Esophagus muscularis mucosa (tissue), 4 donors: ENCODE data around the gene C3orf22. TPM values are rescaled to one million over a fixed set of nuclear protein-coding genes. Genes with fewer than 3 reads are reported as not detected.
A peak's percentile ranks its signal among the peaks of the same experiment; 100 is the strongest.

Experiments
- DNase-seq: peaks from one replicate; pipeline ENCODE4 v3.0.0-alpha.2; 2017; ENCODE audit errors: extremely low spot score
- H3K27ac ChIP-seq, 4 donors: fragments of 200-600 bp; sonication (generic); replicated peaks in 1 of 4; 1 replicate in 3 of 4; 2 replicates in 1 of 4; pipeline ENCODE4 v1.5.1; 2016 to 2019; ENCODE audit warnings: mild to moderate bottlenecking in 1 of 4
- H3K27me3 ChIP-seq, 4 donors: fragments of 200-600 bp; sonication (generic); one replicate each; pipeline versions ENCODE4 v1.5.1 to v1.6.0; 2016 to 2019
- H3K36me3 ChIP-seq, 4 donors: fragments of 200-600 bp; sonication (generic); one replicate each; pipeline ENCODE4 v1.5.1; 2016 to 2019
- H3K4me1 ChIP-seq, 4 donors: fragments of 200-600 bp; sonication (generic); one replicate each; pipeline ENCODE4 v1.5.1; 2016 to 2019
- H3K4me3 ChIP-seq, 4 donors: fragments of 200-600 bp; sonication (generic); 1 replicate in 2 of 4; 2 replicates in 2 of 4; pipeline ENCODE4 v1.5.1; 2016 to 2019; ENCODE audit warnings: mild to moderate bottlenecking in 4 of 4, moderate library complexity in 1 of 4
- H3K9me3 ChIP-seq, 4 donors: fragments of 200-600 bp; sonication (generic); 1 replicate in 3 of 4; 2 replicates in 1 of 4; pipeline ENCODE4 v1.5.1; 2016 to 2019
- EP300 ChIP-seq: sonication (generic); formaldehyde crosslinking; IDR thresholded peaks from one replicate; pipeline ENCODE4 v1.6.1; 2017; ENCODE audit warnings: antibody characterized with exemption
- POLR2A ChIP-seq: fragments of 450-650 bp; IDR thresholded peaks from one replicate; pipeline ENCODE4 v1.6.1; 2017; ENCODE audit warnings: antibody characterized with exemption, moderate library complexity, mild to moderate bottlenecking, low read depth
- POLR2AphosphoS5 ChIP-seq, 2 donors: sonication (generic); formaldehyde crosslinking; IDR thresholded peaks; one replicate each; pipeline ENCODE4 v1.6.1; 2017; ENCODE audit warnings: antibody characterized with exemption in 2 of 2
- WGBS: methylation state at CpG from one replicate; pipeline ENCODE4 v1.1.5; 2018; 5-methylcytosine and 5-hydroxymethylcytosine counted together
- intact Hi-C: fragments of 100-400 bp; cut with DNase I; formaldehyde crosslinking; loops from one replicate; pipeline ENCODE4 v1.15.1; 2023
- total RNA-seq, 4 donors: library from RNA; depleted of rRNA; stranded (reverse); fragments of >200 nt; gene quantifications; one replicate each; pipeline versions ENCODE4 v1.1.0 to v1.2.1, GENCODE V29; 2016
- TF ChIP-seq, protein P1 (sequence below), 3 experiments: fragments of 200-600 bp in 2 of 3; fragments of 450-650 bp in 1 of 3; sonication (generic) in 2 of 3; IDR thresholded peaks; one replicate each; pipeline ENCODE4 v1.5.1; 2017 to 2019; ENCODE audit warnings: antibody characterized with exemption in 3 of 3, mild to moderate bottlenecking in 2 of 3, moderate library complexity in 1 of 3

The C3orf22 gene
- total RNA-seq, 4 donors from 2014 or later, result not detected

DNA sequence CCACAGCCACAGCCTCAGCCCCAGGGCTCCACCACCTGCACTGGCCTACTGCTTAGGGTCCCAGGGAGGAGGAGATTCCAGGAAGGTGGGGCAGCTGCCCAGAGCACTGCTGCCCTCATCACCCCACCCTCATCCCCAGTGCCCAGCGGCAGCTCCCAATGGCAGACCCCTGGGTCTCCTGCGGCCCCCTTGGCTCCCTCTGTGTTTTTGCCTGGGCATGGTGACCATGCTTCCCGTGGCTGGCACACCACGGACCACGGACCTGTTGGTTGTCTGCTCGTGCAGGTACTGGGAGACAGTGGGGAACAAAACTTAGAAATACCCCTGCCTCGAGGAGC is 32.1 kb downstream of the C3orf22 start:
- Histone ChIP-seq H3K4me1 (peaks cover 3 to 23% (median 18%) of the 10 kb centered on the region in 4 donors), H3K9me3 (no peaks in the 10 kb centered on the region), H3K27ac (no peak overlapping the region), H3K27me3 (peaks cover 0 to 38% (median 8%) of the 10 kb centered on the region in 4 donors), H3K4me3 (no peak overlapping the region), H3K36me3 (no peaks in the 10 kb centered on the region)
- TF ChIP-seq EP300 (no peak), POLR2AphosphoS5 (IDR thresholded peaks at IDR 0.05) (no peak), POLR2A (no peak)
- TF ChIP-seq, protein P1, sequence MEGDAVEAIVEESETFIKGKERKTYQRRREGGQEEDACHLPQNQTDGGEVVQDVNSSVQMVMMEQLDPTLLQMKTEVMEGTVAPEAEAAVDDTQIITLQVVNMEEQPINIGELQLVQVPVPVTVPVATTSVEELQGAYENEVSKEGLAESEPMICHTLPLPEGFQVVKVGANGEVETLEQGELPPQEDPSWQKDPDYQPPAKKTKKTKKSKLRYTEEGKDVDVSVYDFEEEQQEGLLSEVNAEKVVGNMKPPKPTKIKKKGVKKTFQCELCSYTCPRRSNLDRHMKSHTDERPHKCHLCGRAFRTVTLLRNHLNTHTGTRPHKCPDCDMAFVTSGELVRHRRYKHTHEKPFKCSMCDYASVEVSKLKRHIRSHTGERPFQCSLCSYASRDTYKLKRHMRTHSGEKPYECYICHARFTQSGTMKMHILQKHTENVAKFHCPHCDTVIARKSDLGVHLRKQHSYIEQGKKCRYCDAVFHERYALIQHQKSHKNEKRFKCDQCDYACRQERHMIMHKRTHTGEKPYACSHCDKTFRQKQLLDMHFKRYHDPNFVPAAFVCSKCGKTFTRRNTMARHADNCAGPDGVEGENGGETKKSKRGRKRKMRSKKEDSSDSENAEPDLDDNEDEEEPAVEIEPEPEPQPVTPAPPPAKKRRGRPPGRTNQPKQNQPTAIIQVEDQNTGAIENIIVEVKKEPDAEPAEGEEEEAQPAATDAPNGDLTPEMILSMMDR (IDR thresholded peaks at IDR 0.05), result no peak
- no peak for DNase-seq
- 79% methylated on average over 6 of the region's 7 CpGs for WGBS
- intact Hi-C loops, result no loop called here

DNA sequence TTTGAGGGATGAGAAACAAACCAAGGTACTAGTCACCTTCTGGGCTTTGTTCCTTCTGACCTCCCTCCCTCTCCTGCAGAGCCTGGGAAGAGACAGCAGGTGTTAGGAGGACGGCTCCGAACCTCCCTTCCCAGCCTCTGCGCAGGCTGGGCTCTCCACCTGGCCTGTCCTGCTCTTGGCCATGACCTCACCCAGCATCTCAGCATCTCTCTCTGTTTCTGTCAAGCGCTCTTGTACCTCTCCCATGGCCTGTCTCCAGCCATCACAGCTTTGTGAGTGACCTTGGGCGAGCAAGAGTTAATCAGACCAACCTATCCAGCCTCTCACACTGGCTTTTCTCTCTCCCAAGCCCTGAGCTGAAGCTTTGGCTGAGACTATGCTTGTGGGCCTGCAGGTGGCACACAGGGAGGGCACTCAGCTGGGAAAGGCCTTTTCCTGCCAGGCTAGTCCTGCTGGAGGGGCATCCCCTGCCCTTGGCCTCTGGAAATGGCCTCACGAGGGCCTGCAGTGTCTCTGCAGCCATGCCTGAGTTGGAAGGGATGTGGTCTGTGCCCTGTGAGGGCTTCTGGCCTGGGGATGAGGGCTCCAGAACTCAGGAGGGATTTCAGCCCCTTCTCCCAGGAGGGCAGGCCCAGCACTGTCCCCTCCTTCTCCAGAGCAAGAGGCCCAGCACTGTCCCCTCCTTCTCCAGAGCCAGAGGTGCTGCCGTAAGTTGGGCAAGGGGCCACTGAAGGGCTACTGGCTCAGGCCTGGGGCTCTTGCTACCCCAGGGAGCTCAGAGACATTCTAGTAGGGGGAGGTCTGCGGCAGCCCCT is 32.7 kb downstream of the C3orf22 start:
- Histone ChIP-seq H3K4me1 (peaks cover 3 to 23% (median 18%) of the 10 kb centered on the region in 4 donors), H3K27me3 (peaks cover 0 to 38% (median 8%) of the 10 kb centered on the region in 4 donors), H3K27ac (no peak overlapping the region), H3K4me3 (no peak overlapping the region), H3K9me3 (no peaks in the 10 kb centered on the region), H3K36me3 (no peaks in the 10 kb centered on the region)
- no peak for TF ChIP-seq POLR2AphosphoS5 (IDR thresholded peaks at IDR 0.05)
- no peak for TF ChIP-seq POLR2A
- TF ChIP-seq EP300, result no peak
- TF ChIP-seq, protein P1 (IDR thresholded peaks at IDR 0.05), result no peak
- 95% methylated on average over 6 of the region's 8 CpGs for WGBS
- no peak for DNase-seq
- intact Hi-C loops, result no loop called here

DNA sequence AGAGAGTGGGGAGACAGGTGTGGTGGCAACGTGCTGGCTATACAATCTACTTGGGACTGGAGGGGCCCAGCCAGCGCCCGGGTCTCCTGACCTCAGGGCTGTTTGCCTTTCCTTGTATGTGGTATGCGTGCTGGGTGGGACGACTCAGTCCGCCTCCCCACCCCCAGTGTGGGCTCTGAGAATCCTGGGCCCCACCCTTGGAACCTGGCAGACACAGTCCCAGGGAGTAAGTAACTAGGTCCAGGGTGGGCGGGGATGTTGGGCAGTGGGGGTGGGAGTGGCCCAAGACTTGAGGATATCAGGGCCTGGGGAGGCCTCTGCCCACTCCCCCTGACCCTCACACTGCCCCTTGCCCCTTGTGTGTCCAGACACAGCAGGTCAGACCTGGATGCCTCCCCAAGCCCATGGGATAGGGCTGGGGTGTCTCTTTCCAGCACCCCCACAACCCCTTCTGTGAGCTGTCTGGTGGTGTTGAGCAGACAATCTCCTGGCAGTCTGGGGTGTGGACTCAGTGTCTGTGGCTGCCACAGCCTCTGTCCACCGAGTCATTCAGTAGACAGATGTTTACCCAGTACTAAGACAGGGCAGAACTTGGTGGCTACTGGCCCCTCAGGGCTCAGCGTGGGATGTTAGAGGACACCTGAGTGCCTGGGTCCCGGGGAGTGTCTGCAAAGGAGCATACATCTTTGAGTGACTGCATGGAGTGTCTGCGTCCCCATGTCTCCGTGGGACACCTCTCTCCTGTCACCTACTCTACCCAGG is 33.5 kb downstream of the C3orf22 start:
- H3K27me3 ChIP-seq, result peaks cover 0 to 38% (median 8%) of the 10 kb centered on the region in 4 donors
- no peak for DNase-seq
- intact Hi-C loops, result no loop called here
- H3K36me3 ChIP-seq, result no peaks in the 10 kb centered on the region
- no peak overlapping the region for H3K27ac ChIP-seq
- H3K9me3 ChIP-seq, result no peaks in the 10 kb centered on the region
- 76% methylated on average over 10 of the region's 12 CpGs for WGBS
- no peak overlapping the region for H3K4me3 ChIP-seq
- TF ChIP-seq POLR2AphosphoS5 (IDR thresholded peaks at IDR 0.05) (no peak), POLR2A (no peak), EP300 (no peak)
- TF ChIP-seq, protein P1 (IDR thresholded peaks at IDR 0.05), result no peak
- H3K4me1 ChIP-seq, result peaks cover 3 to 23% (median 18%) of the 10 kb centered on the region in 4 donors

DNA sequence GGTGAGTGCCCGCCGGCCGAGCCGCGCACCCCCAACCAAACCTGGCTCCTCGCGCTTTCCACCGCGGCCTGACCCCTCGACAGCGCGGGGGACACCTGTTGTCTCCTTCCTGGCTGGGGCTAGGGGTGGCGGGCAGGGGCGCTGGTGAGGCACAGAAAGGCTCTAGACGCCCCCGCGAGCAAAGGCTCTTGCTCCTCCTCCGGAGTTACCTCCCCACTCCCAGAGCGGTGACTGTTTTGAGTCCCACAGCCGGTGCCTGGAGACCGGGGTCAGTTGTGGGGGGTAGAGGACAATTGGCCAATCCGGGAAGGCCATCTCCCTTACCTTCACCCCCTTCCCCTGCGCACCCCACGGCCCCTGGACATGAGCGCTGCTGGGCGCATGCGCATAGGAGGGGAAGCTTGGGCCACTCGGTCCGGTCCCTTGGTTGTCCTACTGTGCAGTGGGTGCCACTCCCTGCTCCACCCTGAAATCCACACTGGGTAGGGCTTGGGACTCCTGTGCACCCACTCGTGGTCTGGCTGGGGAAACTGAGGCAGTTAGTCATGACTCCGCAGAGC is 34.2 kb downstream of the C3orf22 start:
- no peaks in the 10 kb centered on the region for H3K36me3 ChIP-seq
- TF ChIP-seq, protein P1 (IDR thresholded peaks at IDR 0.05), result no peak
- no peak for TF ChIP-seq EP300
- TF ChIP-seq POLR2A, result no peak
- TF ChIP-seq POLR2AphosphoS5 (IDR thresholded peaks at IDR 0.05), result no peak
- intact Hi-C loops, result no loop called here
- H3K27ac ChIP-seq, result no peak overlapping the region
- peak overlapping the region; percentile 43 to 56 (median 48) for H3K4me3 ChIP-seq
- H3K9me3 ChIP-seq, result no peaks in the 10 kb centered on the region
- peaks cover 0 to 38% (median 8%) of the 10 kb centered on the region in 4 donors for H3K27me3 ChIP-seq
- no CpG with 5 or more reads among the region's 31 CpGs for WGBS
- DNase-seq, result no peak
- peaks cover 3 to 23% (median 18%) of the 10 kb centered on the region in 4 donors for H3K4me1 ChIP-seq
